ENCODE data around the gene CPXM2.

The CPXM2 gene

DNA sequence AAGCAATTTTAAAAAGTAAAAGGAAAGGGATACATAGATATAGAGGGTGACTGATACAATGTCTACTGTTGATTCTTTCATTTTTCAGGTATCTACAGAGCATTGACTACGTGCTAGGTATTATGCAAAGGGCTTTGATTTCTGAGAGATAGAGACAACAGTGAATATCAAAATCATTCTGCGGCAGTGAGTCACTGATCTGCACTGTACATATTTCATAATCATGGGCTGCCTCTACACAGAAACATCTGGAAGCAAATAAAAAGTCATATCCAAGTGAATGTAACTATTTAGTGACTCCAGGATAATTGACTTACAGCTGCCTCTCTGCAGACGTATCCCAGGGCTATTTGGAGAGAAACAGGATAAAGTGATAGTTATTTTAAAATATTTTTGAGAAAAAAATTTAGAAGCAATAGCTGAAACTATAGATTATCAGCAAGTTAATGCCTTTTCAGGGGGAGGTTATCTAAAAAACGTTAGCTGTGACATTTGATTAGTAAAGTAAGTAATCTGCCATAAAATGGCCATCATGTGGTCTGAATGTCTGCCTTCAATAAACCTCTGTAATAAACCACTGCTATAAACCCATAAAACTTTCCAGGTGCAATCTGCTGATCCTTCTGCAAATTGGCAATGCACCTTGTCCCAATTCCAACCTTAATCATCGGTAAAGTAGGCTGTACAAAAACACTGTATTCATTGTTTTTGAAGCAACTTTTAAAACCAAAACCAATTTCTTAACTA, 43.7 kb downstream of the CPXM2 start:
- DNase-seq, result peak; percentile 48

DNA sequence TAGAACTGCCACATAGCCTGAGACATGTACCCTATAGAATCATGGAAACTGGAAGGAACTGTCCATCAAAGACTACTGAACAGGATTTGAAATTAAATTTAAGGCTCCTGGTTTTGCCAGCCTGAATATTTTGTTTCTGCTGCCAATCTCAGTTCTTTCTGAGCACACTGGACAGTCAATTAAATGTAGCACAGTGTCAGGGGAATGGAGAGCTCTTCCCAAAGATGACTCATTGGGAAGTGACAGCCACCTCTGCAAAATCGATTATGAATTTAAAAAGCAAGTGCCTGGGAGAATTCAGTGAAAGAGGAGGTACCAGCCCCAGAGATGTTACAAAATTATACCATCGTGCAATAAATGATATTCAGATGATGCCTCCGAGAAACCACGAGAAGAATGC, 47.8 kb downstream of the CPXM2 start:
- DNase-seq, result no peak

DNA sequence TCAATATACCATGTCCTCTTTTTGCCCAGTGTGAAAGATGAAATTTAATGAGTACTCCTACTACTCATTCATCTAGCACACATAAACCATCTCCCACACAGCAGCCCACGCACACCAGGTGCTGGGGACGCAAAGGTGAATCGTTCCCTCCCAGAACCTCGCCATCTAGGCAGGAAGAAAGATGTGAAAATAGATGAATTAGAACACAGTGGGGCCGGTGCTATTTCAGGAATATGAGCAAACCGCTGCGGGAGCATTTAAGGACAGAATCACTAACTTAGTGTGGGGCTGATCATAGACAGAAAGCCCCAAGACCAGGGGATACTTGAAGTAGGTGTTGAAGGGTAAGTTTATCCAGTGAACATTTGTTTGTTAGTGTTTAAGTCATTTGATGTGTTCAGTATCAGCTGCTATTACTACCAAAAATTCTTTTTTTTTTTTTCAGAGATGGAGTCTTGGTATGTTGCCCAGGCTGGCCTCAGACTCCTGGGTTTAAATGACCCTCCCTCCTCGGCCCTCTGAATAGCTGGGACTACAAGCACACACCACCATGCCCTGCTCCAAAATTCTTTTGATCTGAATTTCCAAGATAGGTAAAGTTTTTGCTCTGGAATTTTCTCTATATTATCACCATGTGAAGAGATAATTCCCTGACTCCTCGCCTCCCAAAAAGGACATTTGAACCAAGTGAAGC, 48.8 kb downstream of the CPXM2 start:
- DNase-seq, result no peak

DNA sequence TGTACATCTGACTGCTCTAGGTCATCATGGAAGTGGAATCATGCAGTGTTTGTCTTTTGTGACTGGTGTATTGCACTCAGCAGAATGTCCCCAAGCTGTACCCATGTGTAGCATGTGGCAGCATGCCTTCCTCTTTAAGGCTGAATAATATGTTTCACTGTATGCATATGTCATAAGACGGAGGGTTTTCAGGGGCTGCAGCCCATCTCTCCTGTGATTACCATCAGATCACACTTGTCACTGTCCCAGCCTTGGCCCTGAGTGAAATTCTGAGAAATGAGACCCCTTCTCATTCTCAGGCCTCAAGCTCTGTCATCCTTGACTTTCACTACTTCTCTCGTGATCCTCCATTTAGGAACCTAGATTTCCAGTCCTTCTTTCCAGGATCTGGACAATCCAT, 50.0 kb downstream of the CPXM2 start:
- DNase-seq, result no peak

DNA sequence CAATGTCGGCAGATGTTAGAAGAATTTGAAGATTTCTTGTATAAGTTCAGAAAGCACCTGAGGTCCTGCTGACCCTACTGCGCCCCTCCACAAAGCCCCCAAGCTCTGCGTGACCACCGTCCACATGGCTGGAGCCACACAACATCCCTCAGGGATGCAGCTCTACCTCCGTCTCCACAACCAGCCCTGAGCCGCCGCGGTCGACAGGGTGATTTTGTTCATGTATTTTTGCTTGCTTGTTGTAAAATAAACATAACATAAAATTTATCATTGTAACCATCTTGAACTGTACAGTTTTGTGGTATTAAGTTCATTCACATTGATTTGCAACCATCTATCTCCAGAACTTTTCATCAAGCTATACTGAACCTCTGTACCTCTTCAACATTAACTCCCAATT, 50.5 kb downstream of the CPXM2 start:
- no peak for DNase-seq

DNA sequence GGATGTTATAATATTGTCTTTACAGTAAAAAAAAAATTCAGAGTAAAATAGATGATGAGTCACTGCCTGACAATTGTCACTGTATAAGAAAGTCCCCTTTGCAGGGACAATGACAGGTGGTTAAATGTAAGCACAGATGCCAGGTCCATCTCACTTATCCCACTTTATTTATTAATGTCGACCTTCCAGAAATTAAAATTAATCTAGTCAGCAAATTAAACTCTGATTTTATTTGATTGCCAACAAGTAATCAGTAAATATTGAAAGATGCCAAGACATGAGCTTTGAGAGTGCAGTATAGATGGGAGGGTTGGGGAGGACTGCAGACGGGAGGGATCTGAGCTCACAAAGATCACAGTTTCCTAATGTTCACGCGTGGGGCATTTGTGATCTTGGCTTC, 50.9 kb downstream of the CPXM2 start:
- DNase-seq, result no peak

DNA sequence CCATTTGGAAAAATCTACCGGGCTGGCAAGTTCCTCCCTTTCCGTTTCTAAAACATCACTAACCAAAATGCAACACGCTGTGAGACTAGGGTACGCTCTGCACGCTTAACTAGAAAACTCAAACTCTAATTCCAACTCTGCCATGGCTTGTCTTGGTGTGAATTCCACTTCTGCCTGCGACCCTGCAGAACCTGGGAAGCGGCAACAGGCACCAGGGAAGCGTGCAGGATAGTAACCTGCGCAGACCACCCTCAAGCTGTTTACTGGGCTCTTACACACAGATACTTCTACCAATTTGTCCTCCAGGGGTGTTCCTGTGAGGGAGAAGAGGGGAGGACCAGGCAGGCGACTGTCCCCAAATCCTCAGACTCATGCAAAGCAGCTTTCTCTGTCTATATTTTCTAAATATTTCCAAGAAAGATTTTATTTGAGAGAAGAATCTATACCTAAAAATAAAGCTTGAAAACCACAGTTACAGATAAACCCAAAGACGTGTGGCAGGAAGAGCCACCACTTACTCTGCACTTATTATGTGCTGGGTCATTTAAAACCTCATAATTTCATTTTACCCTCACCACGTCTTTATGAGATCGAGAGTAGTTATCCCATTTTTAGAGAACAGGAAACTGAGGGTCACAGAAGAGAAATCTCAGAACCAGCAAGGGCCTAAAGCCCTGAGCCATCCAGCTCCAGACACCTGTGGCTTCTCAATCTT, 52.9 kb downstream of the CPXM2 start:
- DNase-seq, result no peak

DNA sequence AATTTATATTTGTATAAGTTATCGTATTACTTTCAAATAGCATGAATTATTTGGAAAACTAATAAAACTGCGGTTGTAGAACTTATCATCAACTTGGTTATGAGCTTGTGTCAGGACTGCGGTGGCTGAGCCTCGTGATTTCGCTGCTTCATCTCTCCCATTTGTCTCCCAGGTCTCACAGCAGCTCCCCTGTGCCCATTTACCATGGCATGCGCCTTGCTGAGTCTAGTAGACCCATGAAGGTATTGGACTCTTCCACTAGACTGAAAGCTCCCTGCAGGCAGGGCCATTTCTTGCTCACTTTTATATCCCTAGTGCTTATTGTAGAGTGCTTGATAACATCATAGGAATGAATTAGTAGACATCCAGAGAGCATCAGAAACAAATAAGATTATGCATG, 53.9 kb downstream of the CPXM2 start:
- no peak for DNase-seq

DNA sequence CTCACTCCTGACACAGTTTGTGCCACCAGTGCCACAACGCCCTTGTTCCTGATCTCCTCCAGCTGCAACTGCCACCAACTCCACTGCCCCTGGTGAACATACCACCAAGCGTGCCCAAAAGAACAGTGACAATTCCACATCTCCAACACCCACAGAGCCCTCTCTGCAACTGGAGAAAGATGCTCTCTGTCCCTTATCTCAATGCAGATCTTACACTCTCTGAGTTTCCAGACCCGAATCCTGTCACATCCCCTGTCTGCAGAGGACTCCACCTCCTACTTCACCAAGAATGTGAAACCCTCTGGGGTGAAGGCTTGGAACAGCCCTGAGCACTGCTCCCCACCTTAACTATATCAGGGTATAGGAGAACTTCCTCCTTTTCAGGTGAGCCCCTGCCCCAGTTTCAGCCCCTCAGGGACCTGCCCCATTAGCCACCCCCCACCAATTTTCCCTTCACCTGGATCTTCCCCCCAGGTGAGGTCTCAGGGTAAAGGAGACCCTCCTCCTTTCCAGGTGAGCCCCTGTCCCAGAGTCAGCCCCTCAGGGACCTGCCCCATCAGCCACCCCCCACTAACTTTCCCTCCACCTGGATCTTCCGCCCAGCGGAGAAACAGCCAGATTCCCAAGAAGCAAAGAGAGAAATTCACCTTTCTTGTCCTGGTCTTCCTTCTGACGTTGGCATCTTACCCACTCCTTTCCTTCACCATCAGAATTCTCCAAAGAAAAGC, 55.0 kb downstream of the CPXM2 start:
- DNase-seq, result no peak

DNA sequence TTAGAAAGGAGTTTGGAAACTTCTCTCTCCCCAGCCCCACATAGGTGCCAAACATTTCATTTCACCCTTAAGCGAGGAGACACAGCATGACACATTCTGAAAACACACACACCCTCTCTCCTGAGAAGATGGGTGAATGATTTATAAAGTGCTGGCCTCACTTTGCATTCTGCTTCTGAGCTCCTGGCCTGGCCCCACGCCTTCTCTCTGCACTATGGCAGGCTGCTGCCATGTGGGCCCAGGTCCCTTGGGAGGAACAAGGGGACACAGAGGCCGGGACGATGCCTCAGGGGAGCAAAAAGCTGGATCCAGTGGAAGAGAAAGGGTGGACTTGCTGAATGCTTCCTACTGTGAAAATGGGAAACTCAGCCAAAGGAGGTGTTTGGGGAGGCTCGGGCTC, 56.0 kb downstream of the CPXM2 start:
- no peak for DNase-seq

DNA sequence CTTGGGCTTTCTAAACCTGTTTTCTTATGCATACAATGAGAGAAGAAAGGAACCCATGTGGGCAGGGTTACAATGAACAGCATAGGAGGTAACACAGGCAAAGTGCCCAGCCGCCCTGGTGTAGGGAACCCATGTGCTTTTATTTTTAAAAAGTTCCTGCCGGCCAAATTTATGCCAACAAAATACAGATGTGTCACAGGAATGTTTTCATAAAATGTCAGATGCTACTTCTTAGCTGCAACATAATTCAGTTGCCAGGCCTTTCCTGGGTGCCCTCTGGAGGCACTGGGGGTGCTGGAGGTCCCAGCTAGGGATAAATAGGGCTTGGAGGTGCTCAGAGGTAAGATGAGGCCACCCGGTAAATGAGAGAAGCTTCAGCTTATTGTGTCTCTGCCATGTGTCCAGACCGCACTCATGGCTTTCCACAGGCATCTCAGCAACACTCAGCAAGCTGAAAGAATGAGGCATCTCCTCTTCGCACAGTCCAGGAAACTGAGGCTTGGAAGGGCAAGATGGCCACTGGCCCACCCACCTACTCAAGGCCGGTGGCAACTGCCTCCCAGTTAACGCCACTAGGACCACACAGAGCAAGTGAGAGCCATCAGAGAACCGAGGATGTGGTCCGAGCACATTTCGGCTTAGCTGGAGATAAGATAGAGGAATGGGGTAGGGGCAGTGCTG, 58.3 kb downstream of the CPXM2 start:
- no peak for DNase-seq

DNA sequence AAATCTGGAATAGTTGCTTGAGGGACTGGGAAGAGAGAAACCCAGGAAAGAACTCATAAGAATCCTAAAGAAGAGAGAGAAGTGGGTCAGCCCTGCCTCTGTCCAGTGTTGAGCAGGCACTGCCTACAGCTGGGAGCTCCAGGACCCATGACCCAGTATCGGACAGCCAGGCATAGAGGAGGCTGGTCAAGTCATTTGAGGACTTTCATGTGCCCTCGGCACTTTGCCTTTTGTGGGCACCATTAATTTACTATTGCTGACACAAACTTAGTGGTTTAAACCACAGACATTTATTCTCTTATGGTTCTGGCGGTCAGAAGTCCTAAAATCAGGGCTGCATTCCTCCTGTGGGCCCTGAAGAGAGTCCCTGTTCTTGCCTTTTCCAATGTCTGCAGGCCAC, 60.3 kb downstream of the CPXM2 start:
- no peak for DNase-seq

DNA sequence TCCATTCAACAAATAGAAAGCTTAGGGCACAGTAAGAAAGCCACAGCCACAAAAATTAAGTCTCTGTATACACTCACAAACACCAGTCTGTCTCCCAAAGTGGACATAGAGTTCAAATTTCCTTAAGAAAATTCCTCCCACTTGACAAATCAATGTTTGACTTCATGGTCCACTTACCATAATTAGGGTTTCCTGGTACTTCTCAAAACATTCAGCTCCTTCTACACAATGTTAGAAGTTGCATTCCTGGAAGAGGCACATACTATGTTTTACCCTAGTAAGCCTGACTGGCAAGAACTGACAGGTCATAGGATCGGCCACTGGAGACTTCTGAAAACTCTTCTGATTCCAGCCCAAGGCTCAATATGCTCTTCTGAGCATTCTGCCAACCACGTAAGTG, 70.5 kb downstream of the CPXM2 start:
- DNase-seq, result no peak

DNA sequence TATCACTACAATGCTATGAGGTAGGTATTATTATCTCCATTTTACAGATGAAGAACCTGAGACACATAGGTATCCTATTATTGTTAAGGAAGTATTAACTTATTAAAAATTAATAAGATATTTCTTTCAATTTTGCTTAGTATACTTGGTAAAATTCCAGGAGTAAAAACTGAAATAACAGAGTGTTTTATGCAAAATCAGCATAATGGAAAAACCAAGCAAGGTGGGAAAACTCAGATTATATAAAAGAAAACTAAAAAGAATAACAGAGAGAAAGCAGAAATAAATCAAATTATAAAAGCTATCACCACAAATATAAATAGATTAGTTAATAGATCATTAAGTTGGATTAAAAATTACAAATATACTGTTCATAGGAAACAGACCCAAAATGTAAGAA, 82.0 kb downstream of the CPXM2 start:
- no peak for DNase-seq

DNA sequence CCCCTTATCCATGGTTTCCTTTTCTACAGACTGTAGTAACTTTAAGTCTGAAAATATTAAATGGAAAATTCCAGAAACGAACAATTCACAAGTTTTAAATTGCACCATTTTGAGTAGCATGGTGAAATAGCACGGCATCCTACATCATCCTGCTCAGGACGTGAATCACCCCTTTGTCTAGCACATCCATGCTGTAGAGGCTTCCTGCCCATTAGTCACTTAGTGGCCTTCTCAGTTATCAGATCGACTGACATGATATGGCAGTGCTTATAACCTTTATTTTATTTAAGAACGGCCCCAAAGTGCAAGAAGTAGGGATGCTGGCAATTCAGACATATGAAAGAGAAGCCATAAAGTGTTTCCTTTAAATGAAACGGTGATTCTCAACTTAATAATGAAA, 82.7 kb downstream of the CPXM2 start:
- DNase-seq, result peak; percentile 82

DNA sequence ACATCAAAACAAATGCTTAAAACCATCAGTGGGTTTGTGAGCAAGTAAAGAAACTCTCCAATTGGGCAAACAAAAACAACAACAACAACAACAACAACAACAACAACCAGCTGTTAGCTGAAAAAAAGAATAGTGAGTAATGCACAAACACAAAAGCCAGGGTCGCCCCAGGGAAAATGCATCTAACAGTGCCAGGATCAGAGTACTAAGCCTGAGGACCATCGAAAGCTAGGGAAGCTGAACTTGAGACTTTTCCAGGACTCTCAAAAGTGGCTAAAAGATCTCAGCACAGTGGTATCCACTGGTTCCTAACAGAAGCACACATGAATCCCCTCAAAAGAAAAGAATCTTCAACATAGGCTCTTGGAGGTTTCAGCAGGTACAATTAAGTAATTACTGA, 83.3 kb downstream of the CPXM2 start:
- no peak for DNase-seq

DNA sequence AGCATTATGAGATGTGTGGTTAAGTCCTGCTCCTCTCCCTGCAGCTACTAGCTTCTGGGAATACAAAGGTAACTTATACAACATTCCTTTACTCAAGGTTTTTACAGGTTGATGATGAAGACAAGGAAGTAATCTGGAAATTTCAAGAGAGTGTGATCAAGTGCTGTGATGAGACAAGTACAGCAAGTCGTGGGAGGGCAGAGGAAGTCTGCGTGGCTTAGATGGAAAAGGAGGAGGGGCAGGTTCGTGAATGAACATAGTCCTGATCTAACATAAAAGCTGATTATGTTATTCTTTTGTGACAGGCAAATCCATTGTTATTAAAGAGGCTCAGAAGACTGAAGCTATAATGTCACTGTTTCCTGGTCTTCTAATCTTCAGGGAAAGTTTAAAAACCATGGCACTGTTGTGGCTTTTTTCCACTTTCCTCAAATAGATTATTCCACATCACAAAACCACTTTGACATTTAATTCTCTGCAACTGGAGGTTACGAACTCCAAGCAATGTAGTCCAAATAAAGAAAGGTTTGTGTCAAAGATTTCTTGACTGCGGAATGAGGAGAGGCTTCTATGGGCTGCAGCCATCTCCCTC, 84.1 kb downstream of the CPXM2 start:
- DNase-seq, result no peak

DNA sequence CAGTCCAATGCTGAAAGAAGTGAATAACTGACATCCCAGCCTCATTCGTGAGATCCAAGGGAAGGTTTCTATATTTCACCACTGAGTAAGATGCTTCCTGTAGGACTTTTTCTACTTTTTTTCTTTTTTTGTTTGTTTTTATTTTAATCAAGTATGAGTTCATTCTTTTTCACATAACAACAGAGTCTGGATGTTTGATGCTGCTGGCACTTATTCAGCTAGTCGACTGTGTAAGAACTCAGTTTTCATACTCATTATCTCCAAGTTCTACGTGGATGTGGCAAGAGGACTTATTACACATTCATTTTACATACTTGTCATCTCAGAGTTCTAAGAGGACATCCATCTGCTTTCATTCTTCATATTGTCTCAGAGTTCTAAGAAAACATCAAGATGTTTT, 86.9 kb downstream of the CPXM2 start:
- peak; percentile 37 for DNase-seq

DNA sequence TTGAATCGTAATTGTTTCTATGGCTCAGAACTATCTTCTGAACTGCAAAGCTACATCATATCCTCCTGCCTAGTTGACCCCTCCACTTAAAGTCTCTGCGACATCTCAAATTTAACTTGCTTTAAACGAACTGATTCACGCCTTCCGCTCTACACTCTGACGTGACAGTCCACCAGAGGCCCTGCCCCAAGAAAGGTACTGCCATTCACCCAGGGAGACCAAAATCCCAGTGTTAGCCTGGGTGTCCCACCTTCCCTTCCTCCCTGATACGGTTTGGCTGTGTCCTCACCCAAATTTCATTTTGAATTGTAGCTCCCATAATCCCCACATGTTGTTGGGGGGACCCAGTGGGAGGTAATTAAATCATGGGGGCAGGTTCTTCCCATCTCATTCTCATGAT, 90.8 kb downstream of the CPXM2 start:
- no peak for DNase-seq

DNA sequence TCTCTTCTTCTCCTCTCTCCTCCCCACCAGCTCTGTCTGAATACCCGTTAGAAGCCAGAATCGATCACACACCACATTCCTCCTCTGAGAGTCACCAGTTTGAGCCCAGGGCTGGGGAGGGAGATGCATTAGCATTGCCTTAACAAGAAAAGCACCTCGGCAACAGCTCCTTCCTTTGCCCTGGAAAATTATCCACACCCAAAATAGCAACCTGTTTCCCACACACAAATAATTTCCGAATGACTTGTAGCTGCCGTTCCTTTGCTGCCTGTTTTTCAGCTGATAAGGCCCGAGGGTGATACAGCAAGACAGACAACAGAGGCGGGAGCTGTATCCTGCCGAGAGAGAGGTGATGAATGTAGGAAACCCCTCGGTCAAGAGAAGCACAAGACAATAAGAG, 91.3 kb downstream of the CPXM2 start:
- peak; percentile 4 for DNase-seq

DNA sequence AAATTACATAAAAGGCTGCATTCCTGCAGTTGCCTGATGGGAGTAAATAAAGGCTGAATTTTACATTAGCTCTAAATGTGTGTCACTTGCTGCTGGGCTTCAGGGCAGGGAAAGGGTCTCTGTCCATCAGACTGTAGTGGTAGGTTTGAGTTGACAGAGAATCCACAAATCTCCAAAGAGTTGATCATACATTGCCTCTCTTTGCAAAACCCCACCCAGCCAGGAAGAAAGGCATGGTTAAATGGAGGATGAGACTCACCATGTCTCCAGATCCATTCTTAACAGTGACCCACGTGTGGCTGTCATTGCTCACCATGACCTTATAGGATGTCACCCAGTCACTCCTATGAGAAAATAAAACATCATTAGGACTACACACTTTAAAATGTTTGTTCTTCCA, 92.8 kb downstream of the CPXM2 start:
- DNase-seq, result no peak

DNA sequence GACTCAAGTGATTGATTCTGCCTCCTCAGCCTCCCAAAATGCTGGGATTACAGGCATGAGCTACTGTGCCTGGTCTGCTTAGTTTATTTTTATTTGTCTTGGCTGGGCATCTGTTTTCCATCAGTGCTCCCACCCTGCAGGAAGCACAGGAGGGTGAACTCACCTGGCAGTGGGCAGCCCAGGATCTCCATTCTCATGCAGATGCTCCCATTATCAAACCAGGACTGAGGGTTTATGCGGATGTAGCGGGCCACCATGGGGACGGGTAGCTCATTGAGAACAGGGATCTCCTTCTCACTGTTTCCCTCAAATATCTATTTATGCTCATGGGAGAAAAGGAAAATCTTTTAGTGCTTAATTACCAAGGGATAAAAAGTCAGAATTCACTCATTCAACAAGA, 93.8 kb downstream of the CPXM2 start:
- no peak for DNase-seq

Measured in fibroblast of skin of scalp (primary cell).